Posterior cingulate gyrus (tissue), 11 donors: ENCODE measurements around the gene HAO2.
"Not testable (repeated sequence)": the region's sequence is repeated elsewhere in the genome, so short reads cannot be mapped to it uniquely, and the experiment has no call there.

ENCODE experiments used
- DNase-seq, 10 donors: peaks; one replicate each; pipeline versions ENCODE4 v3.0.0 to v3.0.0-alpha.2; 2020 to 2021; ENCODE audit warnings: mixed read lengths in 3 of 10
- intact Hi-C: fragments of 100-400 bp; cut with DNase I; formaldehyde crosslinking; loops from one replicate; pipeline ENCODE4 v1.15.1; 2023

HAO2 gene

GRCh38 chr1:119368554-119368953, at the start of gene HAO2:
TSS of gene HAO2 (plus strand) at chr1:119368785. CDS start at chr1:119381086, 12,301 bp downstream.
- DNase-seq = no peak
- intact Hi-C loops = loop anchor here (5.0 kb wide), 1 partner anchor 81 kb away; no protein-coding TSS in a partner anchor

GRCh38 chr1:119320100-119320499, 48.5 kb upstream of the HAO2 start:
- no peak for DNase-seq
- intact Hi-C loops = no loop called here

GRCh38 chr1:119321666-119322419, 46.7 kb upstream of the HAO2 start:
- intact Hi-C loops = no loop called here
- no peak for DNase-seq

- intact Hi-C loops = no loop called here
Observed at GRCh38 chr1:119323216-119323982, 45.2 kb upstream of the HAO2 start.

GRCh38 chr1:119324198-119324597, 44.4 kb upstream of the HAO2 start:
- no peak for DNase-seq
- intact Hi-C loops = no loop called here

More at GRCh38 chr1:119323216-119323982, 45.2 kb upstream of the HAO2 start:
- no peak for DNase-seq

GRCh38 chr1:119326251-119326650, 42.3 kb upstream of the HAO2 start:
- intact Hi-C loops = no loop called here

GRCh38 chr1:119327094-119327449, 41.5 kb upstream of the HAO2 start:
- peak in 2 of 10 donors; percentile 9 to 10 for DNase-seq
- intact Hi-C loops = no loop called here

More at GRCh38 chr1:119326251-119326650, 42.3 kb upstream of the HAO2 start:
- no peak for DNase-seq

- intact Hi-C loops = no loop called here
- peak in 7 of 10 donors; percentile 12 to 84 (median 35) for DNase-seq
Observed at GRCh38 chr1:119327450-119328155, 41.0 kb upstream of the HAO2 start.

- intact Hi-C loops = no loop called here
- no peak for DNase-seq
Observed at GRCh38 chr1:119329541-119330461, 38.8 kb upstream of the HAO2 start.

- intact Hi-C loops = no loop called here
- no peak for DNase-seq
Observed at GRCh38 chr1:119330466-119331189, 38.0 kb upstream of the HAO2 start.

- no peak for DNase-seq
- intact Hi-C loops = no loop called here
Observed at GRCh38 chr1:119331190-119331515, 37.4 kb upstream of the HAO2 start.

- DNase-seq = no peak
- intact Hi-C loops = no loop called here
Observed at GRCh38 chr1:119331915-119332314, 36.7 kb upstream of the HAO2 start.

GRCh38 chr1:119332622-119333021, 36.0 kb upstream of the HAO2 start:
- intact Hi-C loops = no loop called here
- DNase-seq = no peak

- intact Hi-C loops = no loop called here
- DNase-seq = peak in 3 of 10 donors; percentile 40 to 84 (median 78)
Observed at GRCh38 chr1:119333163-119333896, 35.3 kb upstream of the HAO2 start.

GRCh38 chr1:119333897-119334250, 34.7 kb upstream of the HAO2 start:
- DNase-seq, intact Hi-C loops: not testable (repeated sequence)

- intact Hi-C loops = no loop called here
- no peak for DNase-seq
Observed at GRCh38 chr1:119336848-119337247, 31.7 kb upstream of the HAO2 start.

GRCh38 chr1:119338004-119338403, 30.6 kb upstream of the HAO2 start:
- intact Hi-C loops = no loop called here
- DNase-seq = no peak

- intact Hi-C loops = no loop called here
- no peak for DNase-seq
Observed at GRCh38 chr1:119338757-119339156, 29.8 kb upstream of the HAO2 start.

- DNase-seq = no peak
- intact Hi-C loops = no loop called here
Observed at GRCh38 chr1:119340861-119341261, 27.7 kb upstream of the HAO2 start.
